ENCODE data around the gene GJB5. TPM values are rescaled to one million over a fixed set of nuclear protein-coding genes. Genes with fewer than 3 reads are reported as not detected.

GJB5 gene
- total and polyA plus RNA-seq, 2 of the 8 experiments (the other 6 are each of a cell fraction or from before 2014, with no cell fraction given): 0.86 to 3.1 TPM

- Histone ChIP-seq H2AFZ (ENCODE audit: low read length) (no peak overlapping the region), H2BK12ac (ENCODE audit: low read depth, low read length) (no peak overlapping the region), H3K23me2 (ENCODE audit: low read depth, low read length) (no peaks in the 10 kb centered on the region; the same call in 1 of the 2 replicates), H2BK15ac (ENCODE audit: low read length) (no peak overlapping the region; the same call in 1 of the 2 replicates), H3K4me1 (replicated peaks in 1 of 4; ENCODE audit: control insufficient read depth in 3 of 4, insufficient read depth in 4 of 4, low read length in 3 of 4) (peaks cover 0 to 6% (median 0%) of the 10 kb centered on the region in 4 experiments; a peak in 5 of 7 replicates), H3K9me3 (ENCODE audit: insufficient read depth in 2 of 2, low read depth in 1 of 2, low read length in 1 of 2) (no peaks in the 10 kb centered on the region), H3K4me2 (ENCODE audit: insufficient read depth in 1 of 2, low read depth in 2 of 2, low read length in 2 of 2) (no peak overlapping the region), H2AK5ac (ENCODE audit: low read depth, low read length) (no peak overlapping the region), H3K18ac (ENCODE audit: extremely low read depth, low read length) (no peak overlapping the region), H3K79me1 (ENCODE audit: low read depth, low read length) (no peaks in the 10 kb centered on the region), H3K79me2 (ENCODE audit: control insufficient read depth in 1 of 2, insufficient read depth in 2 of 2, low read length in 2 of 2) (no peaks in the 10 kb centered on the region), H3K27me3 (replicated peaks in 1 of 4; ENCODE audit: control insufficient read depth in 3 of 4, extremely low read depth in 1 of 4, insufficient read depth in 3 of 4, low read length in 3 of 4) (peaks cover 0 to 13% (median 5%) of the 10 kb centered on the region in 4 experiments; a peak in 5 of 7 replicates), H2BK5ac (ENCODE audit: low read depth, low read length) (no peak overlapping the region), H3K56ac (replicated peaks; ENCODE audit: insufficient read length, low read depth, low read length) (no peak overlapping the region), H4K20me1 (replicated peaks in 1 of 2; ENCODE audit: control insufficient read depth in 1 of 2, insufficient read depth in 2 of 2, low read length in 2 of 2) (no peaks in the 10 kb centered on the region), H3K36me3 (ENCODE audit: control insufficient read depth in 2 of 4, insufficient read depth in 4 of 4, low read length in 3 of 4) (no peaks in the 10 kb centered on the region), H4K8ac (ENCODE audit: extremely low read depth, insufficient read depth, low read length) (no peak overlapping the region), H2BK120ac (replicated peaks; ENCODE audit: low read depth, low read length) (no peak overlapping the region), H4K5ac (ENCODE audit: insufficient read length, low read depth, low read length) (no peak overlapping the region), H3K9ac (replicated peaks in 1 of 4; ENCODE audit: extremely low read depth in 1 of 4, low read depth in 3 of 4, low read length in 3 of 4) (no peak overlapping the region), H3K14ac (ENCODE audit: insufficient read length) (no peak overlapping the region), H3K27ac (ENCODE audit: low read depth, low read length) (no peak overlapping the region), H3K4ac (replicated peaks; ENCODE audit: insufficient read length, low read depth, low read length) (no peak overlapping the region), H3K23ac (ENCODE audit: insufficient read length) (no peak overlapping the region), H2BK20ac (ENCODE audit: low read length) (no peak overlapping the region), H4K91ac (replicated peaks; ENCODE audit: insufficient read length, low read length) (no peak overlapping the region), H3K4me3 (ENCODE audit: extremely low read depth in 1 of 4, insufficient read depth in 2 of 4, low read depth in 3 of 4, low read length in 4 of 4) (no peak overlapping the region)
- WGBS, 2 experiments (ENCODE audit: extremely low coverage in 1 of 2, insufficient coverage in 1 of 2, insufficient read length in 1 of 2, insufficient replicate concordance in 2 of 2, low coverage in 1 of 2, low lambda C conversion rate in 2 of 2, missing lambda C conversion rate in 1 of 2): 90% methylated on average over 4 of the region's 4 CpGs; no CpG with 5 or more reads in 1 of the 2 experiments
- POLR2A ChIA-PET (ENCODE audit: partially characterized antibody): interaction anchor here (0.9 kb wide), 1 partner anchor 9 kb away, joined by 4 read pairs; the partner anchor contains the start of gene GJB5
- no peak for TF ChIP-seq FOSL1 (IDR thresholded peaks at IDR 0.05; ENCODE audit: insufficient read depth, low read depth, low read length)
- TF ChIP-seq KDM1A (IDR thresholded peaks at IDR 0.05; ENCODE audit: borderline replicate concordance, low read length): peak; percentile 83
- no peak for FAIRE-seq
- CTCF ChIA-PET (ENCODE audit: partially characterized antibody): interaction anchor here (0.6 to 1.7 kb wide), 5 partner anchors 9 to 161 kb away, joined by 3 to 5 read pairs (median 4); partner anchors contain the start of genes GJB4 and GJB5
- no peak for DNase-seq (ENCODE audit: low read depth in 1 of 2, low spot score in 2 of 2)
Measured at GRCh38 chr1:34746101-34746500, 8.7 kb upstream of the GJB5 start.

All from H1 (cell line).